Gastrocnemius medialis (tissue), 4 donors: ENCODE data around the gene HEBP1. TPM values are rescaled to one million over a fixed set of nuclear protein-coding genes. Genes with fewer than 3 reads are reported as not detected.

Experiments
- ATAC-seq, 2 donors: fragments of 150-250 bp; one replicate each; pipeline ENCODE4 v1.9.1; 2016
- DNase-seq, 2 donors: peaks; one replicate each; pipeline ENCODE4 v3.0.0-alpha.2; 2019
- H3K27ac ChIP-seq, 4 donors: fragments of 200-600 bp; sonication (generic); 1 replicate in 1 of 4; 2 replicates in 3 of 4; pipeline ENCODE4 v1.5.1; 2016 to 2018; ENCODE audit warnings: mild to moderate bottlenecking in 2 of 4, moderate library complexity in 1 of 4
- H3K27me3 ChIP-seq, 3 donors: fragments of 200-600 bp; sonication (generic) in 2 of 3; 1 replicate in 1 of 3; 2 replicates in 2 of 3; pipeline versions ENCODE4 v1.5.1 to v1.6.0; 2016 to 2019; ENCODE audit warnings: mild to moderate bottlenecking in 1 of 3, moderate library complexity in 1 of 3
- H3K36me3 ChIP-seq, 2 donors: fragments of 200-600 bp; sonication (generic) in 1 of 2; one replicate each; pipeline ENCODE4 v1.5.1; 2017 to 2018
- H3K4me1 ChIP-seq, 2 donors: fragments of 200-600 bp; sonication (generic) in 1 of 2; one replicate each; pipeline ENCODE4 v1.5.1; 2016 to 2017; ENCODE audit warnings: mild to moderate bottlenecking in 2 of 2
- H3K4me3 ChIP-seq, 4 donors: fragments of 200-600 bp; sonication (generic) in 3 of 4; 1 replicate in 1 of 4; 2 replicates in 3 of 4; pipeline ENCODE4 v1.5.1; 2016 to 2019; ENCODE audit warnings: mild to moderate bottlenecking in 2 of 4
- H3K9me3 ChIP-seq, 3 donors: fragments of 200-600 bp; sonication (generic) in 2 of 3; 1 replicate in 1 of 3; 2 replicates in 2 of 3; pipeline ENCODE4 v1.5.1; 2016 to 2019
- CTCF ChIP-seq, 5 experiments: fragments of 450-650 bp in 3 of 5; fragments of 200-600 bp in 2 of 5; sonication (generic) in 2 of 5; IDR thresholded peaks in 4 of 5; conservative IDR thresholded peaks in 1 of 5; 1 replicate in 4 of 5; 2 replicates in 1 of 5; pipeline ENCODE4 v1.5.1; 2016 to 2019; ENCODE audit warnings: antibody characterized with exemption in 5 of 5, mild to moderate bottlenecking in 3 of 5, moderate library complexity in 3 of 5
- POLR2A ChIP-seq, 2 donors: fragments of 450-650 bp; IDR thresholded peaks; one replicate each; pipeline ENCODE4 v1.6.1; 2017; ENCODE audit warnings: antibody characterized with exemption in 2 of 2, mild to moderate bottlenecking in 2 of 2, moderate library complexity in 2 of 2
- in situ Hi-C, 4 donors: fragments of 200-750 bp; cut with MboI; loops; one replicate each; pipeline versions ENCODE4 v1.15.0 to v1.8.0; 2017; ENCODE audit warnings: low sequenced_read_pairs in 4 of 4
- intact Hi-C: fragments of 100-400 bp; cut with DNase I; formaldehyde crosslinking; loops from one replicate; pipeline ENCODE4 v1.15.1; 2023; ENCODE audit warnings: low total_unique reads
- total RNA-seq, 4 donors: library from RNA; depleted of rRNA; stranded (reverse); fragments of >200 nt; gene quantifications; one replicate each; pipeline versions ENCODE4 v1.1.0 to v1.2.3, GENCODE V29; 2016

HEBP1 gene
- total RNA-seq, 4 donors from 2014 or later, result 3.8 to 15.8 (median 9.9) TPM

- in situ Hi-C loops, result no loop called here
- DNase-seq, result peak in 1 of 2 donors; percentile 20
- Histone ChIP-seq H3K9me3 (no peaks in the 10 kb centered on the region), H3K4me3 (peak overlapping the region; percentile 61 to 89 (median 74)), H3K27ac (peak overlapping the region; percentile 80 to 91 (median 82)), H3K36me3 (no peaks in the 10 kb centered on the region), H3K27me3 (no peaks in the 10 kb centered on the region), H3K4me1 (peaks cover 15 to 18% of the 10 kb centered on the region in 2 donors)
- ATAC-seq, result peak; percentile 16 to 35
- intact Hi-C loops, result loop anchor here (1.0 to 5.0 kb wide), 3 partner anchors 43 to 274 kb away; partner anchors contain the start of genes DDX47 and FAM234B
- TF ChIP-seq POLR2A (IDR thresholded peaks at IDR 0.05) (no peak), CTCF (IDR thresholded peaks at IDR 0.05 in 4 of 5, conservative IDR thresholded peaks at IDR 0.05 in 1 of 5) (peak in 3 of 5 experiments; percentile 14 to 45 (median 44))
Measured at GRCh38 chr12:13000925-13001774, 1.1 kb upstream of the HEBP1 start.

- in situ Hi-C loops (no loop called here), intact Hi-C loops (loop anchor here (1.0 to 5.0 kb wide), 3 partner anchors 44 to 274 kb away; partner anchors contain the start of genes DDX47 and FAM234B)
- H3K27me3 ChIP-seq, result no peaks in the 10 kb centered on the region
- DNase-seq (no peak), ATAC-seq (peak; percentile 57)
- H3K36me3 ChIP-seq, result no peaks in the 10 kb centered on the region
- peak overlapping the region; percentile 80 to 91 (median 82) for H3K27ac ChIP-seq
- peaks cover 15 to 18% of the 10 kb centered on the region in 2 donors for H3K4me1 ChIP-seq
- H3K9me3 ChIP-seq, result no peaks in the 10 kb centered on the region
- peak overlapping the region; percentile 61 to 89 (median 74) for H3K4me3 ChIP-seq
- TF ChIP-seq CTCF (IDR thresholded peaks at IDR 0.05 in 4 of 5, conservative IDR thresholded peaks at IDR 0.05 in 1 of 5) (no peak), POLR2A (IDR thresholded peaks at IDR 0.05) (peak in 1 of 2 donors; percentile 6)
Measured at GRCh38 chr12:13000616-13000924, 505 bp upstream of the HEBP1 start.

- peak overlapping the region; percentile 47 to 80 (median 74) for H3K27ac ChIP-seq
- in situ Hi-C loops, result loop anchor here in 3 of 4 donors (10.0 to 25.0 kb wide), 3 partner anchors 85 to 212 kb away; partner anchors contain the start of genes APOLD1 (in 1 of the 3) and DDX47 (in 1 of the 3)
- peak overlapping the region; percentile 60 to 89 (median 82) for H3K4me3 ChIP-seq
- H3K9me3 ChIP-seq, result no peaks in the 10 kb centered on the region
- no peaks in the 10 kb centered on the region for H3K36me3 ChIP-seq
- H3K27me3 ChIP-seq, result no peaks in the 10 kb centered on the region
- ATAC-seq (peak; percentile 12 to 21), DNase-seq (no peak)
- TF ChIP-seq POLR2A (IDR thresholded peaks at IDR 0.05) (no peak), CTCF (IDR thresholded peaks at IDR 0.05 in 4 of 5, conservative IDR thresholded peaks at IDR 0.05 in 1 of 5) (no peak)
- intact Hi-C loops, result no loop called here
- H3K4me1 ChIP-seq, result peaks cover 15 to 18% of the 10 kb centered on the region in 2 donors
Measured at GRCh38 chr12:12999271-12999958, 650 bp downstream of the HEBP1 start.

GRCh38 chr12:12998248-12998647 is 1.8 kb downstream of the HEBP1 start:
- Histone ChIP-seq H3K4me1 (peaks cover 15 to 18% of the 10 kb centered on the region in 2 donors), H3K9me3 (no peaks in the 10 kb centered on the region), H3K27ac (no peak overlapping the region), H3K36me3 (no peaks in the 10 kb centered on the region), H3K27me3 (no peaks in the 10 kb centered on the region), H3K4me3 (no peak overlapping the region)
- in situ Hi-C loops, result loop anchor here in 3 of 4 donors (10.0 to 25.0 kb wide), 3 partner anchors 83 to 211 kb away; partner anchors contain the start of genes APOLD1 (in 1 of the 3) and DDX47 (in 1 of the 3)
- intact Hi-C loops, result no loop called here
- DNase-seq (no peak), ATAC-seq (no peak)
- TF ChIP-seq CTCF (IDR thresholded peaks at IDR 0.05 in 4 of 5, conservative IDR thresholded peaks at IDR 0.05 in 1 of 5) (no peak), POLR2A (IDR thresholded peaks at IDR 0.05) (no peak)
